BJ (cell line): ENCODE results near the gene MFSD1. TPM values are rescaled to one million over a fixed set of nuclear protein-coding genes. Genes with fewer than 3 reads are reported as not detected.

Experiments used
- CTCF ChIA-PET: fragments of 350-600 bp; formaldehyde crosslinking; extraction: SDS; loops from one replicate; lab custom pipeline; 2021; ENCODE audit warnings: antibody characterized with exemption, inconsistent platforms; lab: Yijun Ruan, JAX
- POLR2A ChIA-PET: fragments of 300-600 bp; sonication (Branson Sonifier 250); formaldehyde crosslinking; extraction: SDS; loops from one replicate; lab custom pipeline; 2021; ENCODE audit warnings: antibody characterized with exemption; lab: Charles Lee
- DNase-seq: peaks from one replicate; pipeline ENCODE4 v3.0.0-alpha.2; 2011; ENCODE audit warnings: low read depth
- H3K27me3 ChIP-seq: 2 replicates; pipeline ENCODE4 v1.6.0; 2011; ENCODE audit warnings: low read length; ENCODE audit not compliant: control insufficient read depth, insufficient read depth
- H3K36me3 ChIP-seq: 2 replicates; pipeline ENCODE4 v1.5.1; 2011; ENCODE audit warnings: low read length; ENCODE audit not compliant: control insufficient read depth, insufficient read depth
- H3K4me3 ChIP-seq: 2 replicates; pipeline ENCODE4 v1.5.1; 2011; ENCODE audit warnings: low read depth, mild to moderate bottlenecking, control low read depth, low read length
- polyA plus RNA-seq: library from polyadenylated mRNA; depleted of rRNA; stranded (reverse); fragments of >200 nt; gene quantifications from 2 replicates; pipeline ENCODE4 v1.2.3, GENCODE V29; 2011; rRNA removed
- TF ChIP-seq, protein P1 (sequence below): IDR thresholded peaks from 2 replicates; pipeline ENCODE4 v1.5.1; 2011; ENCODE audit warnings: low read depth, mild to moderate bottlenecking, control low read depth, inconsistent platforms, low read length, moderate library complexity; ENCODE audit not compliant: insufficient read depth

The MFSD1 gene
- polyA plus RNA-seq, 1 experiment = 69.8 TPM

DNA sequence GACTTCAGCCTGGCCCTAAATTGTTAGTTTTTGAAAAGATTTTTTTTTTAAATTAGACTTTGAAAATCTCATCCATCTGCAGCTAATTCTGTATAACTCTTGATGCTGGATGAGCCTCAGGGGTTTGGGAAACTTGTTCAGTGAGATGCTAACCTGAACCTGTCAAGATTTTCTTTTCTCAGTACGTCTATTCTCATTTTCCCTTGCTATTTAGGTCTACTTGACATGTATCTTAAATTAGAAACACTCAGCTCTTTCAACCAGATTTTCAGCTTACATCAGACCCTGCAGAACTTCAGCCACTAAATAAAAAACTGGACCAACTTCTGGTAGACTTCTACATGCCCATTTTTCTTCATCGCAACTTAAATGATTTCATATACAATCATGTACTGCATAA is 61.4 kb downstream of the MFSD1 start:
- no peak for DNase-seq
- ChIA-PET POLR2A (no interaction called here), CTCF (interaction anchor here (0.7 to 1.5 kb wide), 5 partner anchors 8 to 1072 kb away, joined by 3 to 8 read pairs (median 3); no protein-coding TSS in a partner anchor)
- TF ChIP-seq, protein P1, sequence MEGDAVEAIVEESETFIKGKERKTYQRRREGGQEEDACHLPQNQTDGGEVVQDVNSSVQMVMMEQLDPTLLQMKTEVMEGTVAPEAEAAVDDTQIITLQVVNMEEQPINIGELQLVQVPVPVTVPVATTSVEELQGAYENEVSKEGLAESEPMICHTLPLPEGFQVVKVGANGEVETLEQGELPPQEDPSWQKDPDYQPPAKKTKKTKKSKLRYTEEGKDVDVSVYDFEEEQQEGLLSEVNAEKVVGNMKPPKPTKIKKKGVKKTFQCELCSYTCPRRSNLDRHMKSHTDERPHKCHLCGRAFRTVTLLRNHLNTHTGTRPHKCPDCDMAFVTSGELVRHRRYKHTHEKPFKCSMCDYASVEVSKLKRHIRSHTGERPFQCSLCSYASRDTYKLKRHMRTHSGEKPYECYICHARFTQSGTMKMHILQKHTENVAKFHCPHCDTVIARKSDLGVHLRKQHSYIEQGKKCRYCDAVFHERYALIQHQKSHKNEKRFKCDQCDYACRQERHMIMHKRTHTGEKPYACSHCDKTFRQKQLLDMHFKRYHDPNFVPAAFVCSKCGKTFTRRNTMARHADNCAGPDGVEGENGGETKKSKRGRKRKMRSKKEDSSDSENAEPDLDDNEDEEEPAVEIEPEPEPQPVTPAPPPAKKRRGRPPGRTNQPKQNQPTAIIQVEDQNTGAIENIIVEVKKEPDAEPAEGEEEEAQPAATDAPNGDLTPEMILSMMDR = no peak
- Histone ChIP-seq H3K4me3 (no peak overlapping the region), H3K36me3 (no peaks in the 10 kb centered on the region), H3K27me3 (no peaks in the 10 kb centered on the region; the same call in 1 of the 2 replicates)

DNA sequence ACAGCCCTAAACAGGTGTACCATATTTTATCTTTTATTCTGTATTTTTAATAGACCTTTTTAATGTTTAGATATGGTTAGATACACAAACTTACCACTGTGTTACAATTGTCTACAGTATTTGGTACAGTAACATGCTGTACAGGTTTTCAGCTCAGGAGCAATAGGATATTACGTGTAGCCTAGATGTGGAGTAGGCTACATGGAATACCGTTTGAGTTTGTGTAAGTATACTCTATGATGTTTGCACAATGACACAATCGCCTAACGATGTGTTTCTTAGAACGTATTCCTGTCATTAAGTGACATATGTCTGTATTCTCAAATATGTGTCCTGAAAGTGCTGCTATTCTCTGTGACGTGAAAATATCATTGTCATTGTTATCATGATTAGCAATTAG is 62.6 kb downstream of the MFSD1 start:
- Histone ChIP-seq H3K27me3 (no peaks in the 10 kb centered on the region; the same call in 1 of the 2 replicates), H3K36me3 (no peaks in the 10 kb centered on the region), H3K4me3 (no peak overlapping the region)
- ChIA-PET CTCF (no interaction called here), POLR2A (no interaction called here)
- no peak for DNase-seq
- TF ChIP-seq, protein P1 = no peak

DNA sequence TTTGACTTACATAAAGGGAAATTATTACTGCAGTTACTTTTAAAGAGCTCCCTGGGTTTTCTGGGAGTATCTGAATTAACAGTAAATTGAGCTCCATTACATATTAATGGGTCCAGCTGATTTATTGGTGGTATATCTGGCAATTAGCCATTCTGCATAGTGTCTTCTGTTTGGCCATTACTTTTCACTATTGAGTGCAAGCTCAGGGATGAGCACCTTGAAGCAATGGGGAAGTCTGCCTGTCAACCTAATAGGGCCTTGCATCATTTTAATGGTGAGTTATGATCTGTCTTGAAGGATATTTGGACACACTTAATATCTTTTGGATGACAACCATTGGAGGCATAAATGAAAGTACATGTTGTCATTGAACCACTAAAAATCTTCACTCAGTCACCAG is 73.8 kb downstream of the MFSD1 start:
- DNase-seq = no peak
- Histone ChIP-seq H3K36me3 (no peaks in the 10 kb centered on the region), H3K27me3 (peaks cover 3% of the 10 kb centered on the region; the same call in 1 of the 2 replicates), H3K4me3 (no peak overlapping the region)
- ChIA-PET CTCF (no interaction called here), POLR2A (no interaction called here)
- TF ChIP-seq, protein P1 = no peak

Other genes starting within 250 kb of the MFSD1 start
- gene MLF1, start 230.9 kb upstream of the MFSD1 start, polyA plus RNA-seq = 4.4 and 7.4 TPM in 2 replicates
- 13.9 and 25.6 TPM in 2 replicates for gene GFM1, start 157.5 kb upstream of the MFSD1 start, polyA plus RNA-seq
- 56.2 and 66.8 TPM in 2 replicates for gene LXN, start 129.4 kb upstream of the MFSD1 start, polyA plus RNA-seq
- gene RARRES1, start 69.6 kb upstream of the MFSD1 start, polyA plus RNA-seq = 2.0 and 4.5 TPM in 2 replicates